Limb (tissue), 2 donors: ENCODE measurements around the gene CENPU.
"Not testable (repeated sequence)": the region's sequence is repeated elsewhere in the genome, so short reads cannot be mapped to it uniquely, and the experiment has no call there.

Experiments
- DNase-seq, 2 donors: peaks; one replicate each; pipeline ENCODE4 v3.0.0-alpha.2; 2016; ENCODE audit errors: extremely low spot score in 2 of 2

Gene CENPU, protein sequence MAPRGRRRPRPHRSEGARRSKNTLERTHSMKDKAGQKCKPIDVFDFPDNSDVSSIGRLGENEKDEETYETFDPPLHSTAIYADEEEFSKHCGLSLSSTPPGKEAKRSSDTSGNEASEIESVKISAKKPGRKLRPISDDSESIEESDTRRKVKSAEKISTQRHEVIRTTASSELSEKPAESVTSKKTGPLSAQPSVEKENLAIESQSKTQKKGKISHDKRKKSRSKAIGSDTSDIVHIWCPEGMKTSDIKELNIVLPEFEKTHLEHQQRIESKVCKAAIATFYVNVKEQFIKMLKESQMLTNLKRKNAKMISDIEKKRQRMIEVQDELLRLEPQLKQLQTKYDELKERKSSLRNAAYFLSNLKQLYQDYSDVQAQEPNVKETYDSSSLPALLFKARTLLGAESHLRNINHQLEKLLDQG

DNA sequence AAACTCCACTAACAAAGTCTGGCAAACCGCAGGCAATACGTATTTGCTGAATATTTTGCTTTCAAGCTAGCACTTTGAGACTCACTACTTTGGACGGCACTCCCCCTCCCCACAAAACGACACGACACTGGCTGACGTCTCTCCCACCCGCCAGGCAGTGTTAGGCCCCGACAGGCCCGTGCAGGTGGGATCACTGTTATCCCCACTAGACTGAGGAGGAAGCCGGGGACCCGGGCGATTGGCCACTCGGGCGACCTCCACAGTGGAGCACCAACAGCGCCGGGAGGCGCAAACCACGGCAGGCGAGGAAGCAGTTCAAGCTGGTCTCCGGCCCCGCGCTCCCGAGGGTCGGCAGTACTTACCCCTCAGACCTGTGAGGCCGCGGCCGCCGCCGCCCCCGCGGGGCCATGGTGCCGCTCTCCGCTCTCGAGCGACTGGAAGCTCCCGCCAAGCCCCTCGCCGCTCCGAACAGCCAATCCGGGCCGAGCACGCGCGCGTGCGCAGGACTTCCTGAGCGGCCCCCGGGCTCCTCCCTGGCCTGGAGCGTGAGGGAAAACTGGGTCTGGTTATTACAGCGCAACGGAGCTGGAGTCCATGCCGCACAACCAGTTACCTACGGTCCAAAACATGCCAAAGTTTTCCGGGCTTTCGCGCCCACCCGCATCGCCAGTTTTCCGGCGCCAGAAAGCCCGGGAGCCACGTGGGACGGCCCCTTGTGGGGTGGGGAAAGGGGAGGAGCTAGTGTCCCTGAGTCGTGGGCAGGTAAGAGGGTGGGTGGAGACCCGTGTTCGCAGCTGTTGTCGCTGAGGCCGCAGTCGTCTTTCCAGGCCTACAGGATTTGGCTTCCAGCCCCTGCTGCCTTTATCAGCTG, at the start of gene CENPU:
TSS of gene CENPU (minus strand) at position 443 of the 871 bp plus-strand sequence. CDS start at position 409, 34 bp downstream.
- DNase-seq, result peak; percentile 99

DNA sequence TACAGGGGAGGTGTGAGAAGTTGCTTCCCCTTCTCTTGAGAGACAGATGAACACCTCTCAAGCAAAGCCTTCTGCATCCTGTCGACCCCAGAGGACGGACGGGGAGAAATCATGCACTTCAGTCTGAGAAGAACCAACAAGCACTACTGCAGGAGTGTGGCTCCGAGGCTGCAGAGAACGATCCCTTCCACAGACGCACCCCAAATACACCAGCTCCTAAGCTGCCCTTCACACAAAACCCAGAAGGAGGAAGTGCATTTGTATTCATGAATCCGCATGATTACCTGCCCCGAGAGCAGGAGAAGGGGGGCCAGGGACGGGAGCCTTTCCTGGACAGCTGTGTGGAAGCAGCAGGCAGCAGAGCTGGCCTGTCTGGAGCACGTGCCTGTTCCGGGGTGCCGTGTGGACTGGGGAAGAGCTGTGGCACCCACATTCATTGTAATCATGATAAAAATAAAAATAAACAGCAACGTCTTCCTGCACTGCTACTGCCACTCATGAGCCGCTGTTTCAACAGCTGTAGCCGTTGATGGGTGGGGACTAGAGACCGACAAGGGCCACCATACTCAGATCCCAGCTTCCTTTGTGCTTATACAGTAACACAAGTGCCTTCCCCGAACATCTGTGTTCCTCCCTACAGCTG, 49.0 kb upstream of the CENPU start:
- no peak for DNase-seq

- DNase-seq, result not testable (repeated sequence)
These were observed 45.3 kb upstream of the CENPU start for GRCh38 chr4:184779160-184779559.

DNA sequence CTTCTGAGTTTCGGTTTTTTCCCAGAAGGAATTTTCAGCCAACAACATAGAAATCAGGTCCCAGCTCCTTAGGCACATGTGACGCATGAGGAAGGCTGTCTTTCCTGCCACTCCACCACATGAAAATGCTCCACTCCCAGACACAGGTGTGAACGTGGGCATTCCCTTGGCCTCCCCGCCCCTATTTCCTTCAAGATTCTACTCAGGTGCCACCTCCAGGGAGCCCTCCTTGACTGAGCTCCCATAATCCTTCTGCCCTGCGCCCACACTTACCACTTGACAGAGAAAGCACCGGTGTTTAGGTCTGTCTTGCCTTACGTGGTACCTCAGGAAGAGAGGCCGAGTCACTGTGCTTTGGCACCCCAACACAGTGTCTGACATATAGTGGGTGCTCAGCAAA, 44.4 kb upstream of the CENPU start:
- DNase-seq, result no peak

DNA sequence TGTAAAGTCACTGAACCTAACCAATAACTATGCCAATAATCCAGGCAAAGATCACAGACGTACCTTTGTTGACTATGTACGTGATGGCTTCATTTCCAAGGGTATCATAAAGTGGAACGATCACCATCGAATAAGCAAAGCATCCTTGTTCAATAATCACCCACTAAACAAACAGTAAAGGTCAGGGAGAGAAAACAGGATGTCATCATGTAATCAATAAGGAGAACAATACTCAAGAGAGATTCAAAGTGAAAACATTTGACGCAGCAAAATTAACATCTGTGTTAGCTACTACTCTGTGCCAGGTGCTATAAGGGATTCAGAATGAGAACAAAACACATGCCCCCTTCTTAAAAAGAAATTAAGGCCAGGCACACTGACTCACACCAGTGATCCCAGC, 42.9 kb upstream of the CENPU start:
- no peak for DNase-seq

- DNase-seq, result no peak
These were observed 42.1 kb upstream of the CENPU start for GRCh38 chr4:184775854-184776555.

DNA sequence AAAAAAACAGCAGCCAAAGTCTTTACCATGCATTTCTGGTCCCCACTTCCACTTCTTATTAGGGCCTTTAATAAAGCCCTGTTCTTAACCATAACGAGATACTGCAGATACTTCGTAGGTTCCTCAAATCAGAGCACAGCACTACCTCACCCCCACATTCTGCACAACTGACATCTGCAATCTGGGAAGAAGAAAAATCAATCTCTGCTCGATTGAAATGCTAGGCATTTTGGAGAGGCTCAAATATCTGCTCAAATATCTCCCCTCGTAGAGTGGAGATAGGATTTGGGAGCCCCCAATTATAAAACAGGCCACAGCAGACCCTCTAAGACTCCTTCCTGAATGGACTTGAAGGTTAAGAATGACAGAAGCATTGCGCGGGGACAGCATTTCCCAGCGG, 40.3 kb upstream of the CENPU start:
- DNase-seq, result no peak

DNA sequence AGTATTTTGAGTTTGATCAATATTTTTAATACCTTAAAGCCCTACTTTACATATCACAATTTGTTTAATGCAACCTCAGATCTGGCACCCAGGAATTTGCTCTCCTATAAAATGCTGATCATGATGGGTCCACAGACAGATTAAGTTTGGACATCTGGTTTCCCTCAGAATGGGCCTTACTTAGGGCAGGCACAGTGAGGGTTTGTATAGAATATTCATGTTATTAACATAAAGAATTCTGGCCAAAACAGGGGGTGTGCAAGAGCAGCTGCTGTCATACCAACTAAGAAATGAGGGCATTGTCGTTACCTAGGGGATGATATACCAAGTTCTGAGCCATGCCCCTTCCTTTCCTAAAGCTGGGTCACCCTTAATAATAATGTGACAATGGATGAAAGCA, 37.5 kb upstream of the CENPU start:
- DNase-seq, result no peak

DNA sequence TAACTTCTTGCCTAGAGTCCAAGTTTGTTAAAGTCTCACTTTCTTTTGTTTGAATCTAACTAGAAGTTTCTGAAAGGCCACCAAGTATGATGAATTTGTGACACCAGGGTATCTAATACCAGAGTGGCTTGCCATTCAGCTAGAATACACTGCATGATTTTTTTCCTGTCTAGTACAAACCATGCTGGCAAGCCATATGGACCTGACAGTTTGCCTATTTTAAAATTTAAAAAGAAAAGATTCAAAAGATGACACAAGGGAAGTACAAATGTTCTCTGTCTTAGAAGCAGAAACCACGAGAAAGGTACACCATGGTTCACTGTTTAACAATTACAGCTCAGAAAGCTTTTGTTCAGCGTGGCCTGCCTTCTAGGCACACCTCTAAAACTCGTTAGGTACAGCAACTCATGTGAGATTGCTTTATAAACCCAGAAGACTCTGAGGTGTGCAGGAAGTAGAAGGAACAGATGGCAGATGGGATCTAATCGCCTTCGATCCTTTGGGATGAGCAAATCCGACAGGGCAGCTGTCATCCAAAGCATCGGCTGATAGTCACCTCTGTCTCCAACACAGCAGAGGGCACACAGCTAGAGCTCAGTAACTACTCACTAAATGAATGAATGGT, 35.4 kb upstream of the CENPU start:
- no peak for DNase-seq

DNA sequence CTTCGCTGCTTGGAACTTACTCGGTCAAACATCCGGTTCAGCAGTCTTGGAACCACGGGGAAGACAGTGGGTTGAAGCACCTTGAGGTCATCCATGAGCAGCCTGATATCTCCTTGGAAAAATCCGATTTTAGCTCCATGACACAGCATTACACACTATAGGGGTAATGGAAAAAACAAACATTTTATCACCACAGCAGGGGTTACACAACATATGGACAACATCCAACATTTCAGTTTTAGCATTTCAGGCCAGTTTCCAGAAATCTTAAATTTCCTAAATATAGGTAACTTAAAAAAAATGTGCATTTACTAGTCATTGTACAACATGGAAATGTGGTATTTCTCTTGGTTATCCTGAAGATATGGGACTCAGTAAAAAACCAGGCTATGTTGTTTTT, 34.4 kb upstream of the CENPU start:
- no peak for DNase-seq

GRCh38 chr4:184766446-184766845, 32.5 kb upstream of the CENPU start:
- no peak for DNase-seq

DNA sequence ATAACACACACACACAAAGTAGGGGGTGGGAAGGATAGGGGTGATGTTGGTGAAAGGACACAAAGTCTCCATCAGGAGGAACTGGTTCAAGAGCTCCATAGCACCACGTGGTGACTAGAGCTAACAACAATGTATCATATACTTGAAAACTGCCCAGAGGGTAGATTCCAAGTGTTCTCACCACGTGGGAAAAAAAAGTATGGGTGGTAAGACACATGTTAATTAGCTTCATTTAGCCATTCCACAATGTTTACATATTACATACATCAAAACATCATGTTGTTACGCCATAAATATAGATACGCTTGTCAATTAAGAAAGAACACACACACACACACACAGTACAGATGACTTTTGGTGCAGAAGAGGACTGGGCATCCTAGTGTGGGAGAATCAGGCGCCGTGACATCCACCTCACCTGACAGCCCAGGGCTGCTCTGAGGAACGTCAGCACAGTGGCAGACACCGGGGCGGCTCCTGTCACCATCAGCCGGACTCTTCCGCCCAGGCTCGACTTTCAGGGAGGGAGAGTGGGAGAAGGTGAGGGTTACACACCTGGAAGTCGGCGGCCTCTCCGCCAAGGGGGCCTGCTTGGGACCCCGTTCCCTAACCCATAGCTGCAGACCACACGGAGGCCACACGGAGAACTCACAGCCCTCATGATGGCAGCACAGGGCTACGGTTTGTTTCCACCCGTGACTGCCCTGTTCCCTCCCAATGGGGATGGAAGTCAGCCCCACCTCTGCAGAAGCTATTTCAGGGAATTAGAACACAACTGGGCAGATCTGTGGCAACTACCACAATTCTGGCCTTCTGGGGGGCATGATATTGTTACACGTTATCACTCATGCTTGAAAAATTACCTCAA, 31.8 kb upstream of the CENPU start:
- no peak for DNase-seq

DNA sequence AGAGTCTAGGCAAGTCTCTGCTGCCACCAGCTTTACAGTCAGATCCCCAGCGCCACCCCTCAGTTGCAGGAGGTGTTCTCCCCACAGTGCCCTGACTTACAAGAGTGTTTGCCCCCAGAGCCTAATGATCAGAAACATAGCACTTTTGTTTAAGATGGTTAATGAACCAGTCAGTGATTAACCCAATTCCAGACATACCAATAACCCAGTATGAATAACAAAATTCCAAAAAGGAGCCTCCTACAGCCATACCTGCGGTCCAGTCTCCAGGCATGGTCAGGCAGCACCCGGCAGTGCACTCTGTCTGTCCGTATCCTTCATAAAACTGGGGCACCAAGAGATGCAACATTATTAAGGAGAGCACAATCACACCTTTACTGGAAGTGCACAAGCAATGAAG, 30.7 kb upstream of the CENPU start:
- DNase-seq, result no peak

DNA sequence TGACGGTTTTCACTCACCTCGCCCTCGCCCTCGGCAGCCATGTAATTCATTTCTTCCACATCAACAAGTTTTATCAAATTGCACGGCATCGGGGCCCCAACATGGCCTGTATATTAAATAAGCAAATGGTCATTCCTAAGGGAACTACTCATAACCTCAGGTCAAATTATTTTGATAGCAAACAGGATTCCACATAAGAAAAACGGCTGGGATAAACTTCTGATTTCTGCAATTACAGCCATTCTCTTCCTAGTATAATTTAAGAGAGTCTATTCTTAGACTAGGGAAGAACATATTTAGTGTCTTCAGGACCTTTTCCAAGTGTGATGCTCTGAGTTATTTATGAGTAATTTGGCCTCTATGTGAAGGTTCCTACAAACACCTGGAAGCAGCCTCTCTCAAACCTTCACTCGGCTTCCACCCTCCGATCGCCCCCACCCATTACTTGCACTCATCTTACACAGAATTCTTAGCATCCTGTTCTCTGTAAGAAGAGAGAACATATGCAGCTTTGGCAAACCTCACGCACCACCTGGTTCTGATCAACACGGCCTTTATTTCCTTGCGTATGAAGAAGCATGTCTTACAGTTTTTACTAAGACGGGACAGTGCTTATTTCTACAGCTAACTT, 29.4 kb upstream of the CENPU start:
- DNase-seq, result peak; percentile 45 to 67

DNA sequence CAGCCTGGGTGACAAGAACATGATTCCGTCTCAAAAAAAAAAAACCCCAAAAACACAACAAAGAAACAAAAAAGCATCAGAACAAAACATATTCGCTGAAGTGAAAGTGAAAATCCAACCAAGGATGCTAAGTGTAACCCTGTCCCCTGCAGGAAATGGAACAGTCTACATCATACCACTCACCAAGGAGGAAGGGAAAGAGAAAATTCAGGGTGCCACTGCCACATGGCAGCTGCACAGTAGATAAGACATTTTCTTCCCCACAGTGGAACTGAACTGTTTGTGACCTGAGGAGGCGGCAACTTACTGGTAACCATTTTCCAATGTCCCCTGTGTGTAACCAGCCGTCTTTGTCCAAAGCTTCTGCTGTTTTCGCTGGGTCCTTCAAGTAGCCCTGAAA, 28.2 kb upstream of the CENPU start:
- no peak for DNase-seq

DNA sequence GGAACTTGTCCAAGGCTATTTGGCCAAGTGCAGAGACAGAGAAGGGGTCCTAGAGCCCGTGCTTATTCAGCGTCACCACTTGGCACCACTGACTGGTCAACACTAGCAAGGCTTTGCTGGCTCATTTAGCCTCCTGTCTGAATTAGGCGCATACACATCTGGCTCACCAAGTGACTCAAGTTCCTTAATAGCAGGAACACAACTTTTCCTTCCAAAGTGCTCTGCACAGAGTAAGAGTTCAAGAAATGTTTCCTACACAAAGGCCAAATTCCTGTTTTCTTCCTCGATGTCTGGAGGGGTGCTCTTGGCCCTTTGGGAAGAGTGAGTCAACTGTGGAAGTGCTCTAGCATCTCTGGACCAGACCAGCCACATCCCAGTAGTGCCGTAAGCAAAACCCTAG, 26.8 kb upstream of the CENPU start:
- no peak for DNase-seq

DNA sequence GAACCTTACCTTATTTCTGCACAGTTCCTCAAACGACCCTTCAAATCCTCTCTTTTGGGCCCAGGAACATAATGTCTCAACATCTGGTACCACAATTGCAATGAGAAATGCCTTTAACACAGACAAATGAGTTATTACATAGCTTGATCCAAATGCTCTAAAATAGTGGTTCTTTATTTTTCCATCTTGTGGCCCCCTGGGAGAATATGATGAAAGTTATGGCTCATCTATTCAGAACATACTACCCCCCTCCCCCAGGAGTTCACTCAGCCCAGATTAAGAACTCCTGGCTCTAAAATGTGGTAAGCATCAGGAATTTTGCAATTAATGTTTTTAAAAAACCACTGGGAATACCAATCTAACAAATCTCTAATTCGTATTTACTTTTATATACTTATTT, 23.9 kb upstream of the CENPU start:
- DNase-seq, result no peak

DNA sequence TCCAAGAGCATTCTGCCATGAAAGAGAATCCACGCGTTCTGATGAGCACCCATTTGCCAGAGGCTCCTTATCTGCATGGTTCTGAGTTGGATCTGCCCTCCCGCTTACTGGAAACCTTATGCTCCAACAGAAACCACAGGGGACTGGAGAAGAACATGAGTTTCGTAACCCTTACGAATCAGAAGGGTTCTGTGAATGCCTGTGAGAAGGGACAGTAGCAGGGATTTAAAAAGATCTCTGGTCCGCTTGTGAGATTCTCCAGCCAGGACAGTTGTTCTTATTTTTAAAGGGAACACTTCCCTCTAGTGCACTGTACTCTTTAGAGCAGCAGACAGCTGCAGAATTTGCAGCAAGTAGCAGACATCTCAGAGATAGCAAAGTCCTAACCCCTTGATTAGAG, 22.5 kb upstream of the CENPU start:
- DNase-seq, result no peak

- DNase-seq, result no peak
These were observed 21.4 kb upstream of the CENPU start for GRCh38 chr4:184755278-184755677.
